Upper lobe of left lung (tissue), 6 donors: ENCODE results near the gene GPC1. TPM values are rescaled to one million over a fixed set of nuclear protein-coding genes. Genes with fewer than 3 reads are reported as not detected.

Experiments used
- ATAC-seq, 2 donors: fragments of 200-7000 bp; cut with Tn5 transposase; one replicate each; pipeline ENCODE4 v1.9.1; 2022; ENCODE audit warnings: mild to moderate bottlenecking in 2 of 2, moderate library complexity in 2 of 2; ENCODE audit not compliant: low FRiP score in 2 of 2
- DNase-seq, 2 donors: peaks; one replicate each; pipeline ENCODE4 v3.0.0-alpha.2; 2019 to 2020
- H3K27ac ChIP-seq, 4 donors: fragments of 200-600 bp; sonication (generic); one replicate each; pipeline ENCODE4 v1.5.1; 2016 to 2019
- H3K27me3 ChIP-seq, 4 donors: fragments of 200-600 bp; sonication (generic); one replicate each; pipeline ENCODE4 v1.5.1; 2017 to 2019
- H3K36me3 ChIP-seq, 4 donors: fragments of 200-600 bp; sonication (generic); one replicate each; pipeline ENCODE4 v1.5.1; 2016 to 2019
- H3K4me1 ChIP-seq, 4 donors: fragments of 200-600 bp; sonication (generic); one replicate each; pipeline ENCODE4 v1.5.1; 2018 to 2019
- H3K4me3 ChIP-seq, 4 donors: fragments of 200-600 bp; sonication (generic); one replicate each; pipeline ENCODE4 v1.5.1; 2017 to 2019; ENCODE audit warnings: mild to moderate bottlenecking in 2 of 4, moderate library complexity in 1 of 4
- H3K9me3 ChIP-seq, 4 donors: fragments of 200-600 bp; sonication (generic); one replicate each; pipeline ENCODE4 v1.5.1; 2018 to 2019
- EP300 ChIP-seq, 4 donors: sonication (generic); formaldehyde crosslinking; IDR thresholded peaks; one replicate each; pipeline ENCODE4 v1.5.1; 2017; ENCODE audit warnings: antibody characterized with exemption in 4 of 4, control low read depth in 2 of 4
- POLR2A ChIP-seq, 4 donors: fragments of 450-650 bp; IDR thresholded peaks; one replicate each; pipeline ENCODE4 v1.5.1; 2016 to 2017; ENCODE audit warnings: antibody characterized with exemption in 4 of 4, mild to moderate bottlenecking in 2 of 4
- POLR2AphosphoS5 ChIP-seq, 2 donors: sonication (generic); formaldehyde crosslinking; IDR thresholded peaks; one replicate each; pipeline ENCODE4 v1.5.1; 2017; ENCODE audit warnings: antibody characterized with exemption in 2 of 2
- WGBS, 2 donors: methylation state at CpG; one replicate each; pipeline ENCODE4 v1.1.5; 2017 to 2018; 5-methylcytosine and 5-hydroxymethylcytosine counted together
- small RNA-seq, 4 donors: library from RNA; depleted of rRNA; stranded (forward); fragments of <200 nt; gene quantifications; one replicate each; pipeline ENCODE3, GENCODE V24; 2016
- total RNA-seq, 6 donors: library from RNA; depleted of rRNA in 4 of 6; stranded (reverse); fragments of >200 nt in 4 of 6; gene quantifications; one replicate each; pipeline versions ENCODE4 v1.1.0 to v1.2.1, GENCODE V29; 2016 to 2021
- TF ChIP-seq, protein P1 (sequence below), 6 experiments: fragments of 450-650 bp in 4 of 6; fragments of 200-600 bp in 2 of 6; sonication (generic) in 2 of 6; IDR thresholded peaks; one replicate each; pipeline ENCODE4 v1.5.1; 2016 to 2019; ENCODE audit warnings: antibody characterized with exemption in 6 of 6
- donor health status: DM: no; HTN: no; CAD: no; lungs with moderate emphysema.
- donor health status: DM: no; HTN: yes; CAD: no; lungs with severe emphysema.

GPC1 gene
- total RNA-seq, 6 donors from 2014 or later: 16.8 to 45.5 (median 33.2) TPM

DNA sequence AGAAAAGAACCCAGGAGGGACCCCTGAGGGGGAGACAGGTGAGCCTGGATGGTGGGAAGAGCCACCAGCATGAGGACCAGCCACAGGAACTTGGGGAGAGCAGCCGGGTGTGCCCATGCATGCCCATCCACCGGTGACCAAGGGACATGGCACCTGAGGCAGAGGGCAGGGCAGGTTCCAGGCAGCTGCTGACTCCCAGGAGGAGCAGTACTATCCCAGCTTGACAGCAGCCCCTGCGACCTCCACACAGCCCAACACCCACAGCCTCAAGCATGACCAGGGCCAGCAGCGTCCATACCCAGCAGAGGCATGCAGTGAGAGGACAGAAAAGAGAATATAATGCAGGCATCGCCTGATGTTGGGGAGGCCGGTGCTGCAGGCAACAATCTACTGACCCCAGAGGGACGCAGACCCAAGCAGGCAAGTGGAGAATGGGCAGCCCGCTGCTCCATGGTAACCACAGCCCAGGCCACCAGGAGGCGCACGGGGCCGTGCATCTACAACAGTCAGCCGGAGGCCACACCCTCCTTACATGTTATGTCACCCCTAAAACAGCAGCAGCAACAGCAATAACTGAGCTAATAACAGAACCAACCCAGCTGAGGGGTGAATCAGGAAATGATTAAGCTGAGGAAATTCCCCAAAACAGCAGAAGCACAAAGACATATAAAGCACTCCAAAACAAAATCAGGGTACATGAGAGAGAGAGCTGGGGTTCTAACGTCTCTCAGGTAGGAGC is 78.3 kb downstream of the GPC1 start:
- H3K36me3 ChIP-seq: peaks cover 0 to 26% (median 15%) of the 10 kb centered on the region in 4 donors
- H3K4me3 ChIP-seq: no peak overlapping the region
- peak; percentile 93 to 95 for DNase-seq
- no peaks in the 10 kb centered on the region for H3K9me3 ChIP-seq
- H3K4me1 ChIP-seq: peaks cover 0 to 7% (median 5%) of the 10 kb centered on the region in 4 donors
- H3K27me3 ChIP-seq: no peaks in the 10 kb centered on the region
- WGBS, 2 donors: 35 to 47% methylated on average over 10 to 13 of the region's 13 CpGs
- ATAC-seq: peak; percentile 88 to 95
- no peak overlapping the region for H3K27ac ChIP-seq
- TF ChIP-seq, protein P1, sequence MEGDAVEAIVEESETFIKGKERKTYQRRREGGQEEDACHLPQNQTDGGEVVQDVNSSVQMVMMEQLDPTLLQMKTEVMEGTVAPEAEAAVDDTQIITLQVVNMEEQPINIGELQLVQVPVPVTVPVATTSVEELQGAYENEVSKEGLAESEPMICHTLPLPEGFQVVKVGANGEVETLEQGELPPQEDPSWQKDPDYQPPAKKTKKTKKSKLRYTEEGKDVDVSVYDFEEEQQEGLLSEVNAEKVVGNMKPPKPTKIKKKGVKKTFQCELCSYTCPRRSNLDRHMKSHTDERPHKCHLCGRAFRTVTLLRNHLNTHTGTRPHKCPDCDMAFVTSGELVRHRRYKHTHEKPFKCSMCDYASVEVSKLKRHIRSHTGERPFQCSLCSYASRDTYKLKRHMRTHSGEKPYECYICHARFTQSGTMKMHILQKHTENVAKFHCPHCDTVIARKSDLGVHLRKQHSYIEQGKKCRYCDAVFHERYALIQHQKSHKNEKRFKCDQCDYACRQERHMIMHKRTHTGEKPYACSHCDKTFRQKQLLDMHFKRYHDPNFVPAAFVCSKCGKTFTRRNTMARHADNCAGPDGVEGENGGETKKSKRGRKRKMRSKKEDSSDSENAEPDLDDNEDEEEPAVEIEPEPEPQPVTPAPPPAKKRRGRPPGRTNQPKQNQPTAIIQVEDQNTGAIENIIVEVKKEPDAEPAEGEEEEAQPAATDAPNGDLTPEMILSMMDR (IDR thresholded peaks at IDR 0.05): peak; percentile 80 to 94 (median 92)
- TF ChIP-seq EP300 (IDR thresholded peaks at IDR 0.05): no peak

DNA sequence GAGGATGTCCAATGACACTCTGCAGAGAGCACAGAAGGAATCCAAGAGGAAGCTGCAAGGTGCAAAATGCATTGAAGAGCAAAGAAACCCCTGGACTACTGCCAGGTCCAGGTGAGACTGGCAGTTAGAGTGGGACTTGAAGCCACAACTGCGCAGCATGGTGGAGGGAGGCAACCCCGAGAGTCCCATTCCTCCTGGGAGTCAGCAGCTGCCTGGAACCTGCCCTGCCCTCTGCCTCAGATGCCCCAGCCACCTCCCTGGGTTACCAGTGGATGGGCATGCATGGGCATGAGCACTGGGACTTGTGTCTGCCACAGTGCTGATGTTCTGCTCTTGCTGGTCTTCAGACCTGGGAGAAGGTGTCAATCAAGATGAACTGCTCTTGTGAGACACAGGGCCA is 79.2 kb downstream of the GPC1 start:
- H3K27ac ChIP-seq: no peak overlapping the region
- no peaks in the 10 kb centered on the region for H3K9me3 ChIP-seq
- ATAC-seq: no peak
- no peaks in the 10 kb centered on the region for H3K27me3 ChIP-seq
- WGBS, 2 donors: 86 to 100% methylated on average over 2 of the region's 2 CpGs
- DNase-seq: peak; percentile 7 to 30
- H3K36me3 ChIP-seq: peaks cover 0 to 22% (median 13%) of the 10 kb centered on the region in 4 donors
- TF ChIP-seq EP300 (IDR thresholded peaks at IDR 0.05) (no peak), POLR2A (IDR thresholded peaks at IDR 0.05) (no peak), POLR2AphosphoS5 (IDR thresholded peaks at IDR 0.05) (no peak)
- TF ChIP-seq, protein P1 (IDR thresholded peaks at IDR 0.05): no peak
- peaks cover 0 to 7% (median 5%) of the 10 kb centered on the region in 4 donors for H3K4me1 ChIP-seq
- H3K4me3 ChIP-seq: no peak overlapping the region

DNA sequence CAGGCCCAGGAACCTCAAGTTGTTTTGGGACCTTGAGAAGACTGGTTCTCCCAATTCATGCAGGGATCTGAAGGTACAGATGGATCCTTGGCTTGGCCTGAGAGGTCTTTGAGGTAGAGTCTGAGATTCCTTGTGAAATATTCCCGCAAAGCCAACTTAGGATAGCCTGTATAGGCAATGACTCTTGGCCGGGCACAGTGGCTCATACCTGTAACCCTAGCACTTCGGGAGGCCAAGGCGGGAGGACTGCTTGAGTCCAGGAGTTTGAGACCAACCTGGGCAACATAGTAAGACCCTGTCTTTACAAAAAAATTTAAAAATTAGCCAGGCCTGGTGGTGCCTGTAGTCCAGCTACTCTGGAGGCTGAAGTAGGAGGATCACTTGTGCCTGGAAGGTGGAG is 81.9 kb downstream of the GPC1 start:
- H3K27ac ChIP-seq: no peak overlapping the region
- TF ChIP-seq POLR2A (IDR thresholded peaks at IDR 0.05) (no peak), POLR2AphosphoS5 (IDR thresholded peaks at IDR 0.05) (no peak), EP300 (IDR thresholded peaks at IDR 0.05) (no peak)
- TF ChIP-seq, protein P1 (IDR thresholded peaks at IDR 0.05): no peak
- peaks cover 0 to 5% (median 2%) of the 10 kb centered on the region in 4 donors for H3K36me3 ChIP-seq
- H3K9me3 ChIP-seq: no peaks in the 10 kb centered on the region
- H3K4me3 ChIP-seq: no peak overlapping the region
- H3K27me3 ChIP-seq: no peaks in the 10 kb centered on the region
- ATAC-seq (no peak), DNase-seq (peak in 1 of 2 donors; percentile 11)
- peaks cover 3 to 17% (median 7%) of the 10 kb centered on the region in 4 donors for H3K4me1 ChIP-seq
- 96 to 97% methylated on average over 4 of the region's 4 CpGs for WGBS, 2 donors

Small RNA genes lying within 50 kb of the gene (small RNA-seq; reads per million reads assigned to genes)
- 1.0 to 4.3 (median 1.5) reads per million in 4 donors for gene MIR149

Other genes with a start within 250 kb of the GPC1 start
- 10 to 100 TPM; 23.7 to 97.4 (median 26.9) TPM for gene ANKMY1, start 122.3 kb downstream of the GPC1 start, total RNA-seq
- gene DUSP28, start 124.7 kb downstream of the GPC1 start, total RNA-seq: 10 to 100 TPM in 1 of 6 donors, 1 to 10 TPM in 5; 3.2 to 30.4 (median 5.7) TPM
- gene RNPEPL1, start 132.8 kb downstream of the GPC1 start, total RNA-seq: 100 to 1,000 TPM in 5 of 6 donors, 10 to 100 TPM in 1; 71.0 to 264 (median 123) TPM
- gene CAPN10, start 151.1 kb downstream of the GPC1 start, total RNA-seq: 100 to 1,000 TPM in 1 of 6 donors, 10 to 100 TPM in 5; 35.3 to 118 (median 38.9) TPM
- 10 to 100 TPM in 1 of 6 donors, 1 to 10 TPM in 5; 1.9 to 14.7 (median 4.6) TPM for gene GPR35, start 189.8 kb downstream of the GPC1 start, total RNA-seq
- not detected for gene AQP12B, start 247.2 kb downstream of the GPC1 start, total RNA-seq